HG03066 (cell line): ENCODE data around the gene GNG2.

ENCODE experiments used
- ATAC-seq: cut with Tn5 transposase; IDR thresholded peaks from one replicate; pipeline ENCODE4 v1.9.1; 2021; ENCODE audit warnings: low read depth; ENCODE audit not compliant: unreplicated experiment

Gene GNG2

DNA sequence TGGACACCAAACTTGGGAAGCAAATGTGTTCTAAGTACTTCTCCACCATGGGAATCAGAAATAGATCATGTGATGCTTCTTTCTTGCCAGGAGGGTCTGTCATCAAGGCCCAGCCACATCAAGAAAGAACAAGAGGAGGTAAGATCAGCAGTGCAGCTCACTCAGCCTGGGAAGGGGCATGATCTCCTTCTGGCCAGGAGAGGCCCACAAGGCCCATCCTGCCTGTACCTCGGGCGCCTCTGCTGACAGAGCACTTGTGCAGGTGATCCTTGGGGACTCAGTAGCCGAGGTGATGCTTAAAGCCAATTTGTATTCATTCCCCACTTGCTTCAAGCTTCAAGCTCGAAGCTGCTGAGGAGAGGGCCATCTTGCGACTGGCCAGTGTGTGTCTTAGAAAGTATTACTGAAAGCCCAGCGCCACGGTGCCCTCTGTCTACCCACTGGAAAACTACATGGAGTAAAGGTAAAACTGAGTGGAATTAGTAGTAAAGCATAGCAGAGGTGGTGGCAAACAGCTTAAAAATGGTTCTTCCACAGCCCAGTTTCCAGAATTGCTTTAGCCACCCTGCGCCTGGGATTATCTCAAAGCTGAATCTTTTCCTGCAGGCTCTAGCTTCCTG, 155.1 kb downstream of the GNG2 start:
- no peak for ATAC-seq

DNA sequence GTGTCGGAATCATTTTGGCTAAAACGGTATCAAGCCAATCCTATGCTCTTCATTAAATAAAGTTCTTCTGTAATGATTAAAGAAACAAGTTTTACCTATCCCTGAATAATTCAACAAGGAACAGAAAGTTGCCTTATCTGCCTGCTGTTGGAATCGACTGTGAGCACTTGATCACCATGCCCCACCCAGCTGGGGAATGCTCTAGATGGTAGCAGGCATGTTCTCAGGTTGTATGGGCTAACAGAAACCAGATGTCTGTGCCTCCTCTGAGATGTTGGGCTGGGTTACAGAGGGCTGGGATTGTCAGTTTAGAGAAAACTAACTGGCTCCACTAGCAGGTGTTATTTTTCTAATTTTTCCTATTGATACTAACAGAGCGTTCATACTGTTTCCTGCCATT, 157.8 kb downstream of the GNG2 start:
- no peak for ATAC-seq

DNA sequence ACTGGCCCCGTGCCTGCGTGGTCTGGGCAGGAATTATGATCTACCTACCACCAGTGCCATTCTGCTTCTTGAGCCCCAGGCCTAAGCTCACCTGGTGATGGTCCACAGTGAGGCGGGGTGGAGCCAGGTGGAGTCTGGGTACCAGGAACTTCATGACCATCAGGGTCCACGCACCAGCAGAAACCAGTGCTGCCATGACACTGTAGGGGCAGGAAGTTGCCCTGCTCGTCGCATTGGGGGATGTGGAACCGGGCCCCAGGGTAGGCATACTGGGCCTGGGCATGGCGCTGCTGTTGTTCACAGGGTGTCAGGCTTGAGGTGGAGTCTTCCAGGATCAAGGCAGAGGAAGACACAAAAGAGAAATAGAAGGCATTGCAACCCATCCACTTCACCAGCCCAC, 158.6 kb downstream of the GNG2 start:
- ATAC-seq: no peak
